Muscle of arm (tissue), 12 donors: ENCODE measurements around the gene PPFIA1. TPM values are rescaled to one million over a fixed set of nuclear protein-coding genes. Genes with fewer than 3 reads are reported as not detected.
A peak's percentile ranks its signal among the peaks of the same experiment; 100 is the strongest.

ENCODE experiments used
- DNase-seq: peaks from one replicate; pipeline ENCODE4 v3.0.0-alpha.2; 2013
- polyA plus RNA-seq, 12 donors: library from polyadenylated mRNA; unstranded; fragments of 120-200 nt; gene quantifications; one replicate each; pipeline ENCODE4 v1.2.1, GENCODE V29; 2013; ENCODE audit not compliant: insufficient read length in 12 of 12

Gene PPFIA1
- polyA plus RNA-seq, 12 donors, result 28.1 to 46.4 (median 32.6) TPM; not detected in 1

- DNase-seq, result no peak
Measured at GRCh38 chr11:70296681-70297080, 26.2 kb downstream of the PPFIA1 start.

GRCh38 chr11:70297341-70297740 is 26.9 kb downstream of the PPFIA1 start:
- no peak for DNase-seq

GRCh38 chr11:70298243-70298915 is 27.9 kb downstream of the PPFIA1 start:
- no peak for DNase-seq

- DNase-seq, result no peak
Measured at GRCh38 chr11:70299636-70300035, 29.1 kb downstream of the PPFIA1 start.

- DNase-seq, result no peak
Measured at GRCh38 chr11:70301191-70301590, 30.7 kb downstream of the PPFIA1 start.

- no peak for DNase-seq
Measured at GRCh38 chr11:70301721-70302418, 31.4 kb downstream of the PPFIA1 start.

- DNase-seq, result no peak
Measured at GRCh38 chr11:70302419-70302752, 31.9 kb downstream of the PPFIA1 start.

GRCh38 chr11:70303070-70303469 is 32.6 kb downstream of the PPFIA1 start:
- DNase-seq, result no peak

GRCh38 chr11:70304208-70304603 is 33.7 kb downstream of the PPFIA1 start:
- no peak for DNase-seq

- no peak for DNase-seq
Measured at GRCh38 chr11:70305501-70305900, 35.0 kb downstream of the PPFIA1 start.

GRCh38 chr11:70306586-70307033 is 36.1 kb downstream of the PPFIA1 start:
- DNase-seq, result no peak

- DNase-seq, result no peak
Measured at GRCh38 chr11:70307176-70307575, 36.7 kb downstream of the PPFIA1 start.

- no peak for DNase-seq
Measured at GRCh38 chr11:70311616-70312015, 41.1 kb downstream of the PPFIA1 start.

GRCh38 chr11:70312401-70313357 is 42.2 kb downstream of the PPFIA1 start:
- no peak for DNase-seq

- DNase-seq, result no peak
Measured at GRCh38 chr11:70313945-70314344, 43.5 kb downstream of the PPFIA1 start.

GRCh38 chr11:70314730-70315129 is 44.2 kb downstream of the PPFIA1 start:
- DNase-seq, result no peak

- DNase-seq, result peak; percentile 4
Measured at GRCh38 chr11:70315716-70316115, 45.2 kb downstream of the PPFIA1 start.

GRCh38 chr11:70317581-70318305 is 47.3 kb downstream of the PPFIA1 start:
- DNase-seq, result no peak

GRCh38 chr11:70319396-70320076 is 49.0 kb downstream of the PPFIA1 start:
- no peak for DNase-seq

GRCh38 chr11:70322666-70323065 is 52.2 kb downstream of the PPFIA1 start:
- DNase-seq, result no peak

GRCh38 chr11:70323806-70324205 is 53.3 kb downstream of the PPFIA1 start:
- no peak for DNase-seq
